GM23338 (cell line): ENCODE measurements around the gene CYB5R4. TPM values are rescaled to one million over a fixed set of nuclear protein-coding genes. Genes with fewer than 3 reads are reported as not detected.

Experiments
- ATAC-seq: fragments of 200-7000 bp; cut with Tn5 transposase; 3 replicates; pipeline ENCODE4 v1.9.1; 2020
- DNase-seq: peaks from one replicate; pipeline ENCODE4 v3.0.0-alpha.2; 2015; ENCODE audit warnings: low spot score
- H2AFZ ChIP-seq: fragments of 200-600 bp; sonication (generic); 2 replicates; pipeline ENCODE4 v1.8.0; 2016; ENCODE audit warnings: antibody characterized with exemption, mild to moderate bottlenecking, moderate library complexity
- H3F3A ChIP-seq: fragments of 200-600 bp; sonication (generic); replicated peaks from 2 replicates; pipeline ENCODE4 v1.8.0; 2017; ENCODE audit warnings: antibody characterized with exemption, mixed run types, low read depth
- H3K27ac ChIP-seq: fragments of 200-600 bp; sonication (generic); 2 replicates; pipeline ENCODE4 v1.6.1; 2016; ENCODE audit warnings: low read depth
- H3K27me3 ChIP-seq: fragments of 200-600 bp; sonication (generic); 2 replicates; pipeline ENCODE4 v1.8.0; 2016; ENCODE audit warnings: mild to moderate bottlenecking, mixed run types, moderate library complexity; ENCODE audit not compliant: insufficient read depth
- H3K36me3 ChIP-seq: fragments of 200-600 bp; sonication (generic); 2 replicates; pipeline ENCODE4 v1.8.0; 2016; ENCODE audit warnings: mild to moderate bottlenecking; ENCODE audit not compliant: insufficient read depth
- H3K4me1 ChIP-seq: fragments of 200-600 bp; sonication (generic); 2 replicates; pipeline ENCODE4 v1.8.0; 2016; ENCODE audit warnings: mild to moderate bottlenecking, moderate library complexity; ENCODE audit not compliant: insufficient read depth
- H3K4me2 ChIP-seq: fragments of 200-600 bp; sonication (generic); 2 replicates; pipeline ENCODE4 v1.7.1; 2017; ENCODE audit warnings: mixed run types
- H3K4me3 ChIP-seq: fragments of 200-600 bp; sonication (generic); 2 replicates; pipeline ENCODE4 v1.6.1; 2016; ENCODE audit warnings: mixed run types
- H3K79me2 ChIP-seq: fragments of 200-600 bp; sonication (generic); replicated peaks from 2 replicates; pipeline ENCODE4 v1.8.0; 2017; ENCODE audit warnings: mild to moderate bottlenecking; ENCODE audit not compliant: insufficient read depth
- H3K9me2 ChIP-seq: fragments of 200-600 bp; sonication (generic); 2 replicates; pipeline ENCODE4 v1.8.0; 2017; ENCODE audit not compliant: insufficient read depth
- H4K20me1 ChIP-seq: fragments of 200-600 bp; sonication (generic); replicated peaks from 2 replicates; pipeline ENCODE4 v1.8.0; 2017; ENCODE audit warnings: mild to moderate bottlenecking; ENCODE audit not compliant: insufficient read depth
- H3K27ac Mint-ChIP-seq: 2 replicates; pipeline ENCODE4 v1.8.0; 2020; ENCODE audit warnings: inconsistent platforms, mild to moderate bottlenecking, moderate library complexity, mixed read lengths
- H3K27me3 Mint-ChIP-seq: 3 replicates; pipeline ENCODE4 v1.8.0; 2022; ENCODE audit warnings: low read depth, mild to moderate bottlenecking, moderate library complexity, mixed read lengths, inconsistent platforms; ENCODE audit not compliant: insufficient read depth, poor library complexity
- H3K36me3 Mint-ChIP-seq: 3 replicates; pipeline ENCODE4 v1.8.0; 2021; ENCODE audit warnings: low read depth, mild to moderate bottlenecking, inconsistent platforms, moderate library complexity, mixed read lengths
- H3K4me1 Mint-ChIP-seq: 3 replicates; pipeline ENCODE4 v1.8.0; 2020; ENCODE audit warnings: mild to moderate bottlenecking, inconsistent platforms, mixed read lengths
- H3K4me3 Mint-ChIP-seq: 3 replicates; pipeline ENCODE4 v1.8.0; 2021; ENCODE audit warnings: moderate library complexity, mild to moderate bottlenecking, inconsistent platforms, mixed read lengths
- H3K9me3 Mint-ChIP-seq: 3 replicates; pipeline ENCODE4 v1.8.0; 2020; ENCODE audit warnings: moderate library complexity, mild to moderate bottlenecking, inconsistent platforms, mixed read lengths
- CREB1 ChIP-seq: fragments of 250-450 bp; sonication (Bioruptor Pico); IDR thresholded peaks from 2 replicates; pipeline ENCODE4 v1.5.0; 2020; ENCODE audit warnings: low read depth, mild to moderate bottlenecking, moderate library complexity
- EZH2 ChIP-seq: fragments of 200-600 bp; sonication (generic); IDR thresholded peaks from one replicate; pipeline ENCODE4 v1.8.0; 2017; ENCODE audit warnings: antibody characterized with exemption, mild to moderate bottlenecking, low read depth; ENCODE audit not compliant: unreplicated experiment
- POLR2AphosphoS5 ChIP-seq: IDR thresholded peaks from 2 replicates; pipeline ENCODE4 v1.6.1; 2016; ENCODE audit warnings: antibody characterized with exemption, low read depth
- ZNF114 ChIP-seq: fragments of 250-450 bp; sonication (Bioruptor Pico); IDR thresholded peaks from 2 replicates; pipeline ENCODE4 v1.5.0; 2020; ENCODE audit warnings: mild to moderate bottlenecking, moderate library complexity
- polyA plus RNA-seq: library from polyadenylated mRNA; unstranded; fragments of >200 nt; fragmentation: Nextera tagmentation; extraction: Ambion mirVana; gene quantifications from 2 replicates; pipeline ENCODE4 v1.2.1, GENCODE V29; 2016
- total RNA-seq: library from RNA; depleted of rRNA; stranded (reverse); fragments of >200 nt; shearing (Covaris generic); gene quantifications from 2 replicates; pipeline ENCODE4 v1.2.3, GENCODE V29; 2014
- TF ChIP-seq, protein P1 (sequence below): fragments of 250-450 bp; sonication (Bioruptor Pico); IDR thresholded peaks from 2 replicates; pipeline ENCODE4 v1.5.0; 2020; ENCODE audit warnings: mild to moderate bottlenecking, moderate library complexity

Gene CYB5R4
- total and polyA plus RNA-seq, 2 experiments from 2014 or later, result 8.9 to 17.2 TPM

DNA sequence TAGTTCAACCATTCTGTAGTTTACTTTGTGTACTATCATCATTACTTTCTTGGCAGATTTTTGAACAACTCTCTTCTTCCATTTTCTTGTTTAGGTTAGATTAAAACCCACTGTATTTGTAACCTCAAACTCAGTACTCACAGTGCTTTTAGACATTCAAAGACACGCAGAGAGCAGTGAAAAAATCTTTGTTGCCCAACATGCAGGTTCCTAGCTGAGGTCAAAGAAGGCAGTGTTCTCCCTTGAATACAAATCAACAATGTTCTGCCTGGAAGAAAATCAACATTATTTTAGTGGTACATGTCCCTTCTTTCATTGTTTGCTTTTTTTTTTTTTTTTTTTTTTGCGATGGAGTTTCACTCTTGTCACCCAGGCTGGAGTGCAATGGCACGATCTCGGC, 11.2 kb downstream of the CYB5R4 start (continued):
- TF ChIP-seq, protein P1, sequence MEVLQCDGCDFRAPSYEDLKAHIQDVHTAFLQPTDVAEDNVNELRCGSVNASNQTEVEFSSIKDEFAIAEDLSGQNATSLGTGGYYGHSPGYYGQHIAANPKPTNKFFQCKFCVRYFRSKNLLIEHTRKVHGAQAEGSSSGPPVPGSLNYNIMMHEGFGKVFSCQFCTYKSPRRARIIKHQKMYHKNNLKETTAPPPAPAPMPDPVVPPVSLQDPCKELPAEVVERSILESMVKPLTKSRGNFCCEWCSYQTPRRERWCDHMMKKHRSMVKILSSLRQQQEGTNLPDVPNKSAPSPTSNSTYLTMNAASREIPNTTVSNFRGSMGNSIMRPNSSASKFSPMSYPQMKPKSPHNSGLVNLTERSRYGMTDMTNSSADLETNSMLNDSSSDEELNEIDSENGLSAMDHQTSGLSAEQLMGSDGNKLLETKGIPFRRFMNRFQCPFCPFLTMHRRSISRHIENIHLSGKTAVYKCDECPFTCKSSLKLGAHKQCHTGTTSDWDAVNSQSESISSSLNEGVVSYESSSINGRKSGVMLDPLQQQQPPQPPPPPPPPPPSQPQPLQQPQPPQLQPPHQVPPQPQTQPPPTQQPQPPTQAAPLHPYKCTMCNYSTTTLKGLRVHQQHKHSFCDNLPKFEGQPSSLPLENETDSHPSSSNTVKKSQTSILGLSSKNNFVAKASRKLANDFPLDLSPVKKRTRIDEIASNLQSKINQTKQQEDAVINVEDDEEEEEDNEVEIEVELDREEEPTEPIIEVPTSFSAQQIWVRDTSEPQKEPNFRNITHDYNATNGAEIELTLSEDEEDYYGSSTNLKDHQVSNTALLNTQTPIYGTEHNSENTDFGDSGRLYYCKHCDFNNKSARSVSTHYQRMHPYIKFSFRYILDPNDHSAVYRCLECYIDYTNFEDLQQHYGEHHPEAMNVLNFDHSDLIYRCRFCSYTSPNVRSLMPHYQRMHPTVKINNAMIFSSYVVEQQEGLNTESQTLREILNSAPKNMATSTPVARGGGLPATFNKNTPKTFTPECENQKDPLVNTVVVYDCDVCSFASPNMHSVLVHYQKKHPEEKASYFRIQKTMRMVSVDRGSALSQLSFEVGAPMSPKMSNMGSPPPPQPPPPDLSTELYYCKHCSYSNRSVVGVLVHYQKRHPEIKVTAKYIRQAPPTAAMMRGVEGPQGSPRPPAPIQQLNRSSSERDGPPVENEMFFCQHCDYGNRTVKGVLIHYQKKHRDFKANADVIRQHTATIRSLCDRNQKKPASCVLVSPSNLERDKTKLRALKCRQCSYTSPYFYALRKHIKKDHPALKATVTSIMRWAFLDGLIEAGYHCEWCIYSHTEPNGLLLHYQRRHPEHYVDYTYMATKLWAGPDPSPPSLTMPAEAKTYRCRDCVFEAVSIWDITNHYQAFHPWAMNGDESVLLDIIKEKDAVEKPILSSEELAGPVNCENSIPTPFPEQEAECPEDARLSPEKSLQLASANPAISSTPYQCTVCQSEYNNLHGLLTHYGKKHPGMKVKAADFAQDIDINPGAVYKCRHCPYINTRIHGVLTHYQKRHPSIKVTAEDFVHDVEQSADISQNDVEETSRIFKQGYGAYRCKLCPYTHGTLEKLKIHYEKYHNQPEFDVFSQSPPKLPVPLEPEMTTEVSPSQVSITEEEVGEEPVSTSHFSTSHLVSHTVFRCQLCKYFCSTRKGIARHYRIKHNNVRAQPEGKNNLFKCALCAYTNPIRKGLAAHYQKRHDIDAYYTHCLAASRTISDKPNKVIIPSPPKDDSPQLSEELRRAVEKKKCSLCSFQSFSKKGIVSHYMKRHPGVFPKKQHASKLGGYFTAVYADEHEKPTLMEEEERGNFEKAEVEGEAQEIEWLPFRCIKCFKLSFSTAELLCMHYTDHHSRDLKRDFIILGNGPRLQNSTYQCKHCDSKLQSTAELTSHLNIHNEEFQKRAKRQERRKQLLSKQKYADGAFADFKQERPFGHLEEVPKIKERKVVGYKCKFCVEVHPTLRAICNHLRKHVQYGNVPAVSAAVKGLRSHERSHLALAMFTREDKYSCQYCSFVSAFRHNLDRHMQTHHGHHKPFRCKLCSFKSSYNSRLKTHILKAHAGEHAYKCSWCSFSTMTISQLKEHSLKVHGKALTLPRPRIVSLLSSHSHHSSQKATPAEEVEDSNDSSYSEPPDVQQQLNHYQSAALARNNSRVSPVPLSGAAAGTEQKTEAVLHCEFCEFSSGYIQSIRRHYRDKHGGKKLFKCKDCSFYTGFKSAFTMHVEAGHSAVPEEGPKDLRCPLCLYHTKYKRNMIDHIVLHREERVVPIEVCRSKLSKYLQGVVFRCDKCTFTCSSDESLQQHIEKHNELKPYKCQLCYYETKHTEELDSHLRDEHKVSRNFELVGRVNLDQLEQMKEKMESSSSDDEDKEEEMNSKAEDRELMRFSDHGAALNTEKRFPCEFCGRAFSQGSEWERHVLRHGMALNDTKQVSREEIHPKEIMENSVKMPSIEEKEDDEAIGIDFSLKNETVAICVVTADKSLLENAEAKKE (CRISPR knock-in tag), result no peak

DNA sequence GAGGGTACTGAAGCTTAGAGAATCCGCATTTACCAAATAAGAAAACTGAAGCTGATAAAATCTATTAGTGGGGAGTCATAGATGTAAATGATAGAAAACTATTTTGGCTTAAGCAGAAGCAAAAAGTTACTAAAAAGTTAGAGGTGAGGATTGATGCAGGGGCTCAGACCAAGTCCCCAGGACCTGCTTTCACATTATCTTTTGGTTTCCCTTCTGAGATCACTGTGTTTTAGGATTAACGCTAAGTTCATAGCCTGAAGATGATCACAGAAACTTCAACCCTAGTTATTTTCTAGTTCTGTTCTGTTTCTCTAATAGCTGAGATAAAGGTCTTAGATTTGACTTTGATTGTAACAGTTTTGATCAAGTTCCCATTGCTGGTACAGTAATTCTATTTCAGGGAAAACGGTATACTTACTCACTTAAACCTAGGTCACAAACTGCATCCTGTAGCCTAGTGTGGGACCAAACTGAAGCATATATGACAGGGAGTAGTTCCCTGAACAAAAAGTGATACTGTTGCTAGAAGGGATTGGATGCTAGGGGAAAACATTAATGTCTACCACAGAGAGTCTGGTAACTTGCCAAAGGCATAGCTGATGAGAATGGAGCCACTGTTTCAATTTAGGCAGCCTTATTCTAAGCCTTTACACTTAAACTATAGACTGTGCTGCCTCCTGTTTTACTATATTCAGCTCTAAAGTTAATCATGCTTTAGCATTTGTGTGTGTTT, 13.1 kb downstream of the CYB5R4 start:
- H3K27me3 Mint-ChIP-seq, result peaks cover 1% of the 10 kb centered on the region
- H4K20me1 ChIP-seq, result no peaks in the 10 kb centered on the region
- H3K4me3 ChIP-seq, result no peak overlapping the region
- H3K79me2 ChIP-seq, result peaks cover 25% of the 10 kb centered on the region
- no peak overlapping the region for H2AFZ ChIP-seq
- no peak overlapping the region for H3K27ac Mint-ChIP-seq
- DNase-seq (no peak), ATAC-seq (no peak)
- peaks cover 15% of the 10 kb centered on the region for H3K36me3 Mint-ChIP-seq
- peaks cover 6% of the 10 kb centered on the region; the same call in 1 of the 2 replicates for H3K36me3 ChIP-seq
- H3K4me2 ChIP-seq, result no peak overlapping the region
- H3K9me2 ChIP-seq, result no peaks in the 10 kb centered on the region
- H3F3A ChIP-seq, result no peaks in the 10 kb centered on the region
- H3K4me3 Mint-ChIP-seq, result no peak overlapping the region
- H3K27ac ChIP-seq, result no peak overlapping the region
- no peaks in the 10 kb centered on the region for H3K27me3 ChIP-seq
- H3K9me3 Mint-ChIP-seq, result peaks cover 11% of the 10 kb centered on the region
- TF ChIP-seq, protein P1 (CRISPR knock-in tag), result no peak
- TF ChIP-seq CREB1 (CRISPR knock-in tag) (no peak), ZNF114 (CRISPR knock-in tag) (no peak), EZH2 (no peak), POLR2AphosphoS5 (no peak)
- H3K4me1 Mint-ChIP-seq, result peaks cover 9% of the 10 kb centered on the region; the same call in 2 of the 3 replicates
- H3K4me1 ChIP-seq, result peaks cover 6% of the 10 kb centered on the region; the same call in 1 of the 2 replicates
